ENCODE results near the gene PSENEN. TPM values are rescaled to one million over a fixed set of nuclear protein-coding genes. Genes with fewer than 3 reads are reported as not detected.

PSENEN gene, protein sequence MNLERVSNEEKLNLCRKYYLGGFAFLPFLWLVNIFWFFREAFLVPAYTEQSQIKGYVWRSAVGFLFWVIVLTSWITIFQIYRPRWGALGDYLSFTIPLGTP
- 30.6 TPM for polyA plus RNA-seq (2012; ENCODE audit: insufficient read length, low read depth)

GRCh38 chr19:35745328-35746086 lies at the start of gene PSENEN, which contains the start of gene U2AF1L4:
PSENEN (plus strand) TSS chr19:35745651; CDS start chr19:35745931, 280 bp downstream.
U2AF1L4 (minus strand) TSS chr19:35745418; CDS start chr19:35745391, 27 bp downstream.
- TF ChIP-seq FOXP2 (optimal IDR thresholded peaks at IDR 0.05; ENCODE audit: borderline replicate concordance, extremely low read depth, extremely low read length, insufficient read depth) (no peak), POLR2AphosphoS5 (IDR thresholded peaks at IDR 0.05; ENCODE audit: low read depth, low read length) (peak; percentile 73; the same call in 1 of the 2 replicates), TAF1 (IDR thresholded peaks at IDR 0.05; ENCODE audit: borderline replicate concordance, insufficient read depth, low read length) (peak; percentile 44; the same call in 1 of the 2 replicates), SIN3A (IDR thresholded peaks at IDR 0.05; ENCODE audit: borderline replicate concordance, insufficient read depth, low read length) (0 out of 2 replicates have a peak, but pooled peaks have one; percentile 12)
- TF ChIP-seq, protein P1, sequence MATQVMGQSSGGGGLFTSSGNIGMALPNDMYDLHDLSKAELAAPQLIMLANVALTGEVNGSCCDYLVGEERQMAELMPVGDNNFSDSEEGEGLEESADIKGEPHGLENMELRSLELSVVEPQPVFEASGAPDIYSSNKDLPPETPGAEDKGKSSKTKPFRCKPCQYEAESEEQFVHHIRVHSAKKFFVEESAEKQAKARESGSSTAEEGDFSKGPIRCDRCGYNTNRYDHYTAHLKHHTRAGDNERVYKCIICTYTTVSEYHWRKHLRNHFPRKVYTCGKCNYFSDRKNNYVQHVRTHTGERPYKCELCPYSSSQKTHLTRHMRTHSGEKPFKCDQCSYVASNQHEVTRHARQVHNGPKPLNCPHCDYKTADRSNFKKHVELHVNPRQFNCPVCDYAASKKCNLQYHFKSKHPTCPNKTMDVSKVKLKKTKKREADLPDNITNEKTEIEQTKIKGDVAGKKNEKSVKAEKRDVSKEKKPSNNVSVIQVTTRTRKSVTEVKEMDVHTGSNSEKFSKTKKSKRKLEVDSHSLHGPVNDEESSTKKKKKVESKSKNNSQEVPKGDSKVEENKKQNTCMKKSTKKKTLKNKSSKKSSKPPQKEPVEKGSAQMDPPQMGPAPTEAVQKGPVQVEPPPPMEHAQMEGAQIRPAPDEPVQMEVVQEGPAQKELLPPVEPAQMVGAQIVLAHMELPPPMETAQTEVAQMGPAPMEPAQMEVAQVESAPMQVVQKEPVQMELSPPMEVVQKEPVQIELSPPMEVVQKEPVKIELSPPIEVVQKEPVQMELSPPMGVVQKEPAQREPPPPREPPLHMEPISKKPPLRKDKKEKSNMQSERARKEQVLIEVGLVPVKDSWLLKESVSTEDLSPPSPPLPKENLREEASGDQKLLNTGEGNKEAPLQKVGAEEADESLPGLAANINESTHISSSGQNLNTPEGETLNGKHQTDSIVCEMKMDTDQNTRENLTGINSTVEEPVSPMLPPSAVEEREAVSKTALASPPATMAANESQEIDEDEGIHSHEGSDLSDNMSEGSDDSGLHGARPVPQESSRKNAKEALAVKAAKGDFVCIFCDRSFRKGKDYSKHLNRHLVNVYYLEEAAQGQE (IDR thresholded peaks at IDR 0.05; ENCODE audit: insufficient read depth in 1 of 2, low read depth in 2 of 2, low read length in 2 of 2): 0 out of 4 replicates have a peak, but pooled peaks of 1 of the 2 experiments have one; percentile 3

DNA sequence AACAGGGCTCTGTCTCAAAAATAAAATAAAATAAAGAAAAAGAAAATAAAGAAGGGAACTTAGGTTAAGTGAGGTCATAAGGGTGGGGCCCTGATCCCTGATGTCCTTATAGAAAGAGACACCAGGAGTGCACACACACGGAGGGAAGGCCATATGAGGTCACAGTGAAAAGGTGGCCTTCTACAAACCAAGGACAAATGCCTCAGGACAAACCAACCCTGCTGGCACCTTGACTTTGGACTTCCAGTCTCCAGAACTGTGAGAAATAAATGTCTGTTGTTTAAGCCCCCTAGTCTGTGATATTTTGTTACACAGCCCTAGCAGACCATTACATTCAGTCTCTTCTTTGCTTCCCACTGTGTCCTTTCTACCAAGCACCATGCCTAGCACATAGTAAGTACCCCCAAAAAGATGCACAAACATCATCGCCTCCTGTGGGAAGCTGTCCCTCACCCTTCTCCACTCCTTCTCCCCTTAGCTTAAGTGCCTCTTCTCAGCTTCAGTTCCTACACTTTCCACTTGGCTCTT lies 49.5 kb upstream of the PSENEN start:
- no peak for TF ChIP-seq SIN3A (IDR thresholded peaks at IDR 0.05; ENCODE audit: borderline replicate concordance, insufficient read depth, low read length)
- TF ChIP-seq, protein P1 (IDR thresholded peaks at IDR 0.05; ENCODE audit: insufficient read depth in 1 of 2, low read depth in 2 of 2, low read length in 2 of 2): no peak
- TF ChIP-seq TAF1 (IDR thresholded peaks at IDR 0.05; ENCODE audit: borderline replicate concordance, insufficient read depth, low read length): no peak
- TF ChIP-seq POLR2AphosphoS5 (IDR thresholded peaks at IDR 0.05; ENCODE audit: low read depth, low read length): no peak
- TF ChIP-seq FOXP2 (optimal IDR thresholded peaks at IDR 0.05; ENCODE audit: borderline replicate concordance, extremely low read depth, extremely low read length, insufficient read depth): no peak

GRCh38 chr19:35696835-35697234 lies 48.6 kb upstream of the PSENEN start:
- TF ChIP-seq POLR2AphosphoS5 (IDR thresholded peaks at IDR 0.05; ENCODE audit: low read depth, low read length): no peak
- TF ChIP-seq SIN3A (IDR thresholded peaks at IDR 0.05; ENCODE audit: borderline replicate concordance, insufficient read depth, low read length): no peak
- TF ChIP-seq, protein P1 (IDR thresholded peaks at IDR 0.05; ENCODE audit: insufficient read depth in 1 of 2, low read depth in 2 of 2, low read length in 2 of 2): no peak
- TF ChIP-seq FOXP2 (optimal IDR thresholded peaks at IDR 0.05; ENCODE audit: borderline replicate concordance, extremely low read depth, extremely low read length, insufficient read depth): no peak
- TF ChIP-seq TAF1 (IDR thresholded peaks at IDR 0.05; ENCODE audit: borderline replicate concordance, insufficient read depth, low read length): no peak

DNA sequence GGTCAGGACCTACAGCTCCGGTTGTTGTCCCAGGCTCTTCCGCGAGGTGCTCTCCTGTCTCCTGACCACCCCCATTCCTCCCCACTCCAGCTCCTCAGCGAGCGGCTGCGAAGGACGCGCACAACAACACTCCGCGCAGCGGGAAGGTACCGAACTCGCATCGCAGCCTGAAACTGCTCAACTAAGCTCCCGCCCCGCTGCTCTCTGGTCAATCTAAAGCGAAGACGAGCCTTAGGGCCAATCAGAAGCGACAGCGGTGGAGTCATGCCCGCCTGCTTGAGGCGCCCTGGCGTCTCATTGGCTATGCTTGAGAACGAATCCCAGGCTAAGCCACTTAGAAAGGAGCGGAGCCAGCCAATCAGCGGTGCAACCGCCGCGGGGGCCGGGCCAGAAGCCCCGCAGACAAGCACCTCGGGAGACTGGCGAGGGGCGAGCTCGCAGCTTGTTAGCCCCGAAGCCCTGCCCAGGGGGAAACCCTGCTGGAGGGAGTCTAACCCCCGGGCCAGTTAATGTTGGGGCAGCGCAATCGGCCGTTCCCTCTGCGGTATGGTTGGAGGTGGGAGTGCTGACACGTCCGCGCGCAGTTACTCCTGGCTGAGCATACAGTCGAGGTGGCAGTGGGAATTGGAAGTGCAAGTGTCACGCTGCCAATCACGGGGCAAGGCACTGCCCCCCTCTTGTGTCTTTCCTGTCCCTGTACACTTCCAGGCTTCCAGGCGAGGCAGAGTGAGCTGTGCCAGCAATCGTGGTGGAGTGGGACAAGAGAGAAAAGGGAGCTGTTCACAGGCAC lies 43.0 kb upstream of the PSENEN start:
- TF ChIP-seq SIN3A (IDR thresholded peaks at IDR 0.05; ENCODE audit: borderline replicate concordance, insufficient read depth, low read length) (peak; percentile 6; the same call in 1 of the 2 replicates), POLR2AphosphoS5 (IDR thresholded peaks at IDR 0.05; ENCODE audit: low read depth, low read length) (peak; percentile 59; the same call in 1 of the 2 replicates), FOXP2 (optimal IDR thresholded peaks at IDR 0.05; ENCODE audit: borderline replicate concordance, extremely low read depth, extremely low read length, insufficient read depth) (peak; percentile 73), TAF1 (IDR thresholded peaks at IDR 0.05; ENCODE audit: borderline replicate concordance, insufficient read depth, low read length) (peak; percentile 57; the same call in 1 of the 2 replicates)
- TF ChIP-seq, protein P1 (IDR thresholded peaks at IDR 0.05; ENCODE audit: insufficient read depth in 1 of 2, low read depth in 2 of 2, low read length in 2 of 2): 0 out of 4 replicates have a peak, but pooled peaks of 1 of the 2 experiments have one; percentile 51
